GM19043 (cell line): ENCODE measurements around the gene PHB1.

Source experiments
- ATAC-seq: cut with Tn5 transposase; IDR thresholded peaks from one replicate; pipeline ENCODE4 v1.9.1; 2021; ENCODE audit warnings: low read depth; ENCODE audit not compliant: unreplicated experiment

Gene PHB1

DNA sequence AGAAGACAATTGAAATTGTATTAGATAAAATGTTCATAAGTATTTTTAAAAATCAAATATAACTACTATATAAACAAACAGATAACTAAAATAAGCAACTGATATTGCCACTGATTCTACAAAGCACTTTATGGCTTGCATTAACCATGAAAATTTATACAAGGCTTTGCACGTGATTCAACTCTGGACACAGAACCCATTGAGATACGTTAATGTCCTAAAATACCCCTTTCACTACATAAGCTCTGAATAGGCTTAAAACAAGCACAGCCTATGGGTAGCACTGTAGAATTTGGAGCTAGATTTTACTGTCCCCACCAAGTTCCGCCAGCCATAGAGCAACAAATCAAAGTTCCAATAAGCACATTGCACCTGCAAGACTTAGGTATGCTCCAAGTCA, 57.2 kb downstream of the PHB1 start:
- no peak for ATAC-seq

DNA sequence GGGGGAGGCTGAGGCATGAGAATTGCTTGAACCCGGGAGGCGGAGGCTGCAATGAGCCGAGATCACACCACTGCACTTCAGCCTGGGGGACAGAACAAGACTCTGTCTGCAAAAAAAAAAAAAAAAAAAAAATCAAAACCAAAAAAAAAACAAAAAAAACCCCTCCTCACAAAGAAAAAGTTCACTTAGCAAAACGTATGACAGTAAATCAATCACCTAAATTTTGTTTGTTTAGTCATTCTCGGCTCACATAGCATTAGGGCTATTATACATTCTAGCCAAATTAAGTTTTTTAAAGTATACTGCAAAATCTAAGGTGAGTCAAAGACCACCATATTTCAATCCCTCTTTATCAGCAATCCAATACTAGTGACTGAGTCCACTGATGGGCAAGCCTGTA, 58.4 kb downstream of the PHB1 start:
- no peak for ATAC-seq
